ENCODE measurements around the gene OR1F1.
"Not testable (repeated sequence)": the region's sequence is repeated elsewhere in the genome, so short reads cannot be mapped to it uniquely, and the experiment has no call there.

The OR1F1 gene

DNA sequence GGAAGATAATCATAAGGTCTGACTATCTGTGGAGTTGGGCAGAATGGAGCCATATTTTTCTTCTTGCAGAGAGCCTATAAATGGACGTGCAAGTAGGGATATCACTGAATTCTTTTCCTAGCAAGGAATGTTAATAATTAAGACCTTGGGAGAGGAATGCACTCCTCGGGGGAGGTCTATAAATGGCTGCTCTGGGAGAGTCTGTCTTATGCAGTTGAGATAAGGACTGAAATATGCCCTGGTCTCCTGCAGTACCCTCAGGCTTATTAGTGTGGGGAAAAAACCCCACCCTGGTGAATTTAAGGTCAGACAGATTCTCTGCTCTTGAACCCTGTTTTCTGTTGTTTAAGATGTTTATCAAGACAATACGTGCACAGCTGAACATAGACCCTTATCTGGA lies 17.9 kb downstream of the OR1F1 start:
- not testable (repeated sequence) for H4K5ac ChIP-seq (ENCODE audit: low read length); H3K79me1 ChIP-seq (ENCODE audit: low read length); H3K36me3 ChIP-seq (ENCODE audit: control insufficient read depth, insufficient read depth, low read length); H3K56ac ChIP-seq (ENCODE audit: low read length); H3K9ac ChIP-seq (ENCODE audit: low read length); H4K8ac ChIP-seq (ENCODE audit: low read depth, low read length); H3K18ac ChIP-seq (ENCODE audit: low read length); H2AK5ac ChIP-seq (ENCODE audit: low read length); H3K4me3 ChIP-seq (ENCODE audit: low read length); H3K23ac ChIP-seq (ENCODE audit: low read length); H3K4me1 ChIP-seq (ENCODE audit: control insufficient read depth, low read depth, low read length); H2BK120ac ChIP-seq (ENCODE audit: low read depth, low read length); H3K4me2 ChIP-seq (ENCODE audit: low read length); H2BK15ac ChIP-seq (replicated peaks; ENCODE audit: low read depth); H2BK5ac ChIP-seq (ENCODE audit: low read length); H3K4ac ChIP-seq (ENCODE audit: low read depth, low read length); H3K79me2 ChIP-seq (ENCODE audit: control insufficient read depth, insufficient read depth, low read length); H3K27me3 ChIP-seq (ENCODE audit: insufficient read depth, low read length, poor library complexity); H3K27ac ChIP-seq (ENCODE audit: low read depth, low read length)
- no CpG with 5 or more reads among the region's 3 CpGs for WGBS (ENCODE audit: extremely low coverage, insufficient coverage, low lambda C conversion rate)
- peak; percentile 27 for DNase-seq

DNA sequence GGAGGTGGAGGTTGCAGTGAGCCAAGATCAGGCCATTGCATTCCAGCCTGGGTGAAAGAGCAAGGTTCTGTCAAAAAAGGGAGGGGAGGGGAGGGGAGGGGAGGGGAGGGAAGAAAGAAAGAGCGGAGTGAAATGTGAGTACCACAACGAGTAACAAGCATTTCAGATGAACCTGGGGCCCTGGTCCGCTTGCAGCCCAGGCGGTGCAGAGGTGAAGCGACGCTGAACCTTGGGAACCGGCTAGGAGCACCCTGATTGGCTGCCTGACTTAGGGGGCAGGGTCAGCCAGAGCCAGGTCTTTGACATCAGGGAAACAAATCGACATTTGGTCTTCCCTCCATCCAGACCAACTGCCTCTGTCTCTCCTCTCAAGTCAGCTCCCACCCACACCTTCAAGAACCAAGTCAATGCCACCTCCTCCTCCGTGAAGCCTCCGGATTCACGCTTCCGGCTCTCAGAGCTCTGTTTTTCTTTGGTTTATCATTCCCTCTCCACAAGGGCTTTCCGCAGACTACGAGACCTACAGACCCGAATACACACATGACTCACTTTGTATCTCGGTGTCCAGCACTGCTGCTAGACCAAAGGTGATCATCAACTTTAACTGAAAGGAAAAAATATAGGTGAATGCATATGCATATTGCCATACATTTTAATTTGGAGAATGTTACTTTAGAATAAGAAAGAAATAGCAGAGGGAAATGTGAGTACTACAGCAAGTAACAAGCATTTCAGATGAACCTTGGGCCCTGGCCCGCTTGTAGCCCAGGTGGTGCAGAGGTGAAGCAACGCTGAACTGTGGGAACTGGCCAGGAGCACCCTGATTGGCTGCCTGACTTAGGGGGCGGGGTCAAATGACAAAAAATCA lies 19.3 kb downstream of the OR1F1 start:
- H3K36me3 ChIP-seq (ENCODE audit: control insufficient read depth, insufficient read depth, low read length): no peaks in the 10 kb centered on the region
- no peak overlapping the region for H3K18ac ChIP-seq (ENCODE audit: low read length)
- no peak overlapping the region for H2AK5ac ChIP-seq (ENCODE audit: low read length)
- H3K79me1 ChIP-seq (ENCODE audit: low read length): no peaks in the 10 kb centered on the region
- H3K27ac ChIP-seq (ENCODE audit: low read depth, low read length): no peak overlapping the region
- H3K4me2 ChIP-seq (ENCODE audit: low read length): no peak overlapping the region
- no peak for DNase-seq
- no peak overlapping the region for H3K4me3 ChIP-seq (ENCODE audit: low read length)
- no peaks in the 10 kb centered on the region for H3K79me2 ChIP-seq (ENCODE audit: control insufficient read depth, insufficient read depth, low read length)
- no peak overlapping the region for H2BK15ac ChIP-seq (replicated peaks; ENCODE audit: low read depth)
- H3K9ac ChIP-seq (ENCODE audit: low read length): no peak overlapping the region
- no peak overlapping the region for H3K4ac ChIP-seq (ENCODE audit: low read depth, low read length)
- no peak overlapping the region for H4K5ac ChIP-seq (ENCODE audit: low read length)
- H2BK120ac ChIP-seq (ENCODE audit: low read depth, low read length): no peak overlapping the region
- no peak overlapping the region for H4K8ac ChIP-seq (ENCODE audit: low read depth, low read length)
- no CpG with 5 or more reads among the region's 19 CpGs for WGBS (ENCODE audit: extremely low coverage, insufficient coverage, low lambda C conversion rate)
- no peak overlapping the region for H3K56ac ChIP-seq (ENCODE audit: low read length)
- H2BK5ac ChIP-seq (ENCODE audit: low read length): no peak overlapping the region
- H3K4me1 ChIP-seq (ENCODE audit: control insufficient read depth, low read depth, low read length): no peaks in the 10 kb centered on the region
- H3K27me3 ChIP-seq (ENCODE audit: insufficient read depth, low read length, poor library complexity): no peaks in the 10 kb centered on the region
- H3K23ac ChIP-seq (ENCODE audit: low read length): no peak overlapping the region

- Histone ChIP-seq H4K5ac (ENCODE audit: low read length) (no peak overlapping the region), H2BK15ac (replicated peaks; ENCODE audit: low read depth) (no peak overlapping the region), H3K4me1 (ENCODE audit: control insufficient read depth, low read depth, low read length) (no peaks in the 10 kb centered on the region), H4K8ac (ENCODE audit: low read depth, low read length) (no peak overlapping the region), H3K9ac (ENCODE audit: low read length) (no peak overlapping the region), H3K56ac (ENCODE audit: low read length) (no peak overlapping the region), H3K4ac (ENCODE audit: low read depth, low read length) (no peak overlapping the region), H3K27ac (ENCODE audit: low read depth, low read length) (no peak overlapping the region), H3K18ac (ENCODE audit: low read length) (no peak overlapping the region), H3K27me3 (ENCODE audit: insufficient read depth, low read length, poor library complexity) (no peaks in the 10 kb centered on the region), H3K36me3 (ENCODE audit: control insufficient read depth, insufficient read depth, low read length) (no peaks in the 10 kb centered on the region), H2AK5ac (ENCODE audit: low read length) (no peak overlapping the region), H2BK120ac (ENCODE audit: low read depth, low read length) (no peak overlapping the region), H3K79me1 (ENCODE audit: low read length) (no peaks in the 10 kb centered on the region), H3K4me2 (ENCODE audit: low read length) (no peak overlapping the region), H3K23ac (ENCODE audit: low read length) (no peak overlapping the region), H3K79me2 (ENCODE audit: control insufficient read depth, insufficient read depth, low read length) (no peaks in the 10 kb centered on the region), H2BK5ac (ENCODE audit: low read length) (no peak overlapping the region), H3K4me3 (ENCODE audit: low read length) (no peak overlapping the region)
- no peak for DNase-seq
- WGBS (ENCODE audit: extremely low coverage, insufficient coverage, low lambda C conversion rate): no CpG with 5 or more reads among the region's 3 CpGs
These were observed 24.0 kb downstream of the OR1F1 start for GRCh38 chr16:3212006-3212405.

DNA sequence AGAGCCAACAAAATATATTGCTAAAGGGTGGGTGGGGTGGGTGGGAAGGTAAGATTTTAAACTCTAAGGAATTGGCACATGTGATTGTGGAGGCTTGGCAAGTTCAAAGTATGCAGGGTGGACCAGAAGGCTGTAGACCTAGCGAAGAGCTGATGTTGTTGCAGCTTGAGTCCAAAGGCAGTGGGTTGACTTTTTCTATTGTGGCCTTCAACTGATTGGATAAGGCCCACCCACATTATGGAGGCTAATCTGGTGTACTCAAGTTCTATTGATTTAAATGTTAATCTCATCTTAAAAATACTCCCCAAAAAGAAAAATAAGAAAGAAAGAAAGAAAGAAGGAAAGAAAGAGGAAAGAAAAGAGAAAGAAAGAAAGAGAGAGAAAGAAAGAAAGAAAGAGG lies 24.6 kb downstream of the OR1F1 start:
- DNase-seq: no peak
- Histone ChIP-seq H3K4ac (ENCODE audit: low read depth, low read length) (no peak overlapping the region), H3K23ac (ENCODE audit: low read length) (no peak overlapping the region), H3K56ac (ENCODE audit: low read length) (no peak overlapping the region), H3K27ac (ENCODE audit: low read depth, low read length) (no peak overlapping the region), H2BK15ac (replicated peaks; ENCODE audit: low read depth) (no peak overlapping the region), H3K36me3 (ENCODE audit: control insufficient read depth, insufficient read depth, low read length) (no peaks in the 10 kb centered on the region), H3K4me3 (ENCODE audit: low read length) (no peak overlapping the region), H4K8ac (ENCODE audit: low read depth, low read length) (no peak overlapping the region), H2AK5ac (ENCODE audit: low read length) (no peak overlapping the region), H3K4me1 (ENCODE audit: control insufficient read depth, low read depth, low read length) (no peaks in the 10 kb centered on the region), H3K9ac (ENCODE audit: low read length) (no peak overlapping the region), H3K79me2 (ENCODE audit: control insufficient read depth, insufficient read depth, low read length) (no peaks in the 10 kb centered on the region), H2BK5ac (ENCODE audit: low read length) (no peak overlapping the region), H3K27me3 (ENCODE audit: insufficient read depth, low read length, poor library complexity) (no peaks in the 10 kb centered on the region), H3K4me2 (ENCODE audit: low read length) (no peak overlapping the region), H3K79me1 (ENCODE audit: low read length) (no peaks in the 10 kb centered on the region), H3K18ac (ENCODE audit: low read length) (no peak overlapping the region), H4K5ac (ENCODE audit: low read length) (no peak overlapping the region), H2BK120ac (ENCODE audit: low read depth, low read length) (no peak overlapping the region)
- no CpG with 5 or more reads among the region's 1 CpG for WGBS (ENCODE audit: extremely low coverage, insufficient coverage, low lambda C conversion rate)

DNA sequence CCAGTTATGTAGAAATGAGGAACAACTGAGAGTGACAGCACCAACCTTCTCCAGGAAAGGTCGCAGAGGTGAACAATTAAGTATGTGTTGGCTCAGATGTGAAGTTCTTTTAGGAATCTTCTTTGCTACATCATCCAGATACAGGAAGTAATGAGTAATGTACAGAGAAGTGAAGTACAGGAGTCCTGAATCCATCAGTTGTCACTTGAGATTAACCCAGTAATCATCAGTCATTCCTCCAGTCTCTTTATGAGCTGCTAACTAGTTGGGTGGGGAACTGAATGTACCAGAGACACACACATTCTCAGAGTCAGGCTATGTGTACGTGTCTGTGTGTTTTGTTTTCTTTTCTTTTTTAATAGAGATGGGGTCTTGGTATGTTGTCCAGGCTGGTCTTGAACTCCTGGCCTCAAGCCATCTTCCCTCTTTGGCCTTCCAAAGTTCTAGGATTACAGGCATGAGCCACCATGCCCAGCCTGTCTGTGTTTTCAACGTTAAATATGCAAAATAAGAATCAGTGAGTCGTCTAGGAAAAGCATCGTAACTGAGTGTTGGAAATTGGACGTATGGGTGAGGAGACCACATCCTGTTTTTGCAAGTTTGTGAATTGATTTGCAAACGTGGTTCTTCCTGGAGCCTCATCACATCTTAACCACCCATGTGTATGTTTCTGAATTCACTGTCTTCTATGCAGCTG lies 27.0 kb downstream of the OR1F1 start:
- no peak overlapping the region for H4K8ac ChIP-seq (ENCODE audit: low read depth, low read length)
- no peak overlapping the region for H3K18ac ChIP-seq (ENCODE audit: low read length)
- H3K27ac ChIP-seq (ENCODE audit: low read depth, low read length): no peak overlapping the region
- no peak overlapping the region for H2BK5ac ChIP-seq (ENCODE audit: low read length)
- H3K79me2 ChIP-seq (ENCODE audit: control insufficient read depth, insufficient read depth, low read length): no peaks in the 10 kb centered on the region
- no peaks in the 10 kb centered on the region for H3K36me3 ChIP-seq (ENCODE audit: control insufficient read depth, insufficient read depth, low read length)
- no peak overlapping the region for H4K5ac ChIP-seq (ENCODE audit: low read length)
- no peak overlapping the region for H2AK5ac ChIP-seq (ENCODE audit: low read length)
- no peak overlapping the region for H2BK120ac ChIP-seq (ENCODE audit: low read depth, low read length)
- no peak for DNase-seq
- H3K4me2 ChIP-seq (ENCODE audit: low read length): no peak overlapping the region
- no peak overlapping the region for H3K4ac ChIP-seq (ENCODE audit: low read depth, low read length)
- H3K9ac ChIP-seq (ENCODE audit: low read length): no peak overlapping the region
- no peak overlapping the region for H3K56ac ChIP-seq (ENCODE audit: low read length)
- H3K4me1 ChIP-seq (ENCODE audit: control insufficient read depth, low read depth, low read length): no peaks in the 10 kb centered on the region
- no peaks in the 10 kb centered on the region for H3K27me3 ChIP-seq (ENCODE audit: insufficient read depth, low read length, poor library complexity)
- H3K4me3 ChIP-seq (ENCODE audit: low read length): no peak overlapping the region
- no peak overlapping the region for H2BK15ac ChIP-seq (replicated peaks; ENCODE audit: low read depth)
- H3K79me1 ChIP-seq (ENCODE audit: low read length): no peaks in the 10 kb centered on the region
- WGBS (ENCODE audit: extremely low coverage, insufficient coverage, low lambda C conversion rate): no CpG with 5 or more reads among the region's 7 CpGs
- H3K23ac ChIP-seq (ENCODE audit: low read length): no peak overlapping the region
